Measurements from ENCODE around the gene FER. TPM values are rescaled to one million over a fixed set of nuclear protein-coding genes. Genes with fewer than 3 reads are reported as not detected.

Gene FER
- total RNA-seq, 1 experiment from 2014 or later: 16.4 TPM

DNA sequence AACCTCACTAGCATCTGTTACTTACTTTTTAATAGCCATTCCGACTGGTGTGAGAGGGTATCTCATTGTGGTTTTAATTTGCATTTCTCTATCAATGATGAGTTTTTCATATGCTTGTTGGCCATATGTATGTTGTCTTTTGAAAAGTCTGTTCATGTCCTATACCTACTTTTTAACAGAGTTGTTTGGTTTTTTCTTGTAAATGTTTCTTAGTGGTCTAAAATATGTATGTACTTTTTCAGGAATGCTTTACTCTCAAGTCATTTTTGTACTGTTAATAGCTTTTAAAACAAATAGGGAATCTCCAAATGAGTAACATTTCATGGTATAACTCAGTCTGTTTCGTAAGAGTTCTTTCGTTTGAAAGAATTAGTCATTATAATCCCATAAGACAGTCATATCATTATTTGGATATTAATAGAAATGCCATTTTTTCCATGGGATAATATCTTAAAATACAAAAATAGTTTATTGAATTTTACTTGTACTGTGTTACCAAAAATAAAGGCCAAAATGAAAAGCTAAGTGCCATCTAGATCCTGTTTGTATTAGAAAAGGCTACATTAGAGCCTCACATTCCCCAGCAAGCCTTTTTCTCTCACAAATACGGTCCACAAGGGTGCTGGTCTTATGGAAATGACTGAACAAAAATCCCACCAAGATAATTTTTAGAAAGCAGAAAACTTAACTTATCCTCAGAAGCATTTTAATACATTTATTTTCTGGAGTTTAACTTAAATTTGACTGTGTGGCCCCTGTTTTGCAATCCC lies 414.4 kb downstream of the FER start:
- TF ChIP-seq CTCF (conservative IDR thresholded peaks at IDR 0.05; ENCODE audit: low read depth, low read length) (no peak), EZH2 (IDR thresholded peaks at IDR 0.05; ENCODE audit: borderline replicate concordance, low read depth, low read length, poor library complexity, severe bottlenecking) (no peak)
- DNase-seq (ENCODE audit: low spot score): no peak
- Histone ChIP-seq H3K36me3 (ENCODE audit: insufficient read depth, low read length, poor library complexity, severe bottlenecking) (no peaks in the 10 kb centered on the region), H3K27ac (ENCODE audit: low read depth, low read length, poor library complexity, severe bottlenecking) (no peak overlapping the region), H3K4me1 (ENCODE audit: insufficient read depth, low read length, poor library complexity, severe bottlenecking) (peaks cover 1% of the 10 kb centered on the region), H3K4me3 (ENCODE audit: low read depth, low read length, poor library complexity, severe bottlenecking) (no peak overlapping the region), H3K27me3 (replicated peaks; ENCODE audit: insufficient read depth, low read depth, low read length, poor library complexity) (no peaks in the 10 kb centered on the region), H3K9me3 (ENCODE audit: low read depth, low read length, poor library complexity, severe bottlenecking) (no peaks in the 10 kb centered on the region)
- intact Hi-C loops (cut with micrococcal nuclease; ENCODE audit: unreplicated experiment): no loop called here
- ChIA-PET POLR2A (ENCODE audit: low non-redundant PET) (no interaction called here), CTCF (no interaction called here)
- BruUV-seq (replicated peaks): no TSS peak

DNA sequence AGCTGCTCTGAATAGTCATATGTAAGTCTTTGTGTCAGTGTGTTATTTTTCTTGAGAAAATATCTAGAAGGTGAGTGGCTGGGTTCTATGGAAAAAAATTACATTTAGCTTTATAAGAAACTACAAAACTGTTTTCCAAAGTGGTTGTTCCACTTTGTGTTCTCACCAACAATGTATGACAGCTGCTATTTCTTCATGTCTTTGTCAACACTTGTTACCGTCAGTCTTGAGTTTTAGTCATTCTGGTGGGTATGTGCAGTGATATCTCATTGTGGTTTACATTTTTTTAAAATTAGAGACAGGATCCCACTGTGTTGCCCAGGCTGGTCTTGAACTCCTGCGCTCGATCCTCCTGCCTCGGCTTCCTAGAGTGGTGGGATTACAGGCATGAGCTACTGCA lies 415.6 kb downstream of the FER start:
- H3K9me3 ChIP-seq (ENCODE audit: low read depth, low read length, poor library complexity, severe bottlenecking): no peaks in the 10 kb centered on the region
- H3K36me3 ChIP-seq (ENCODE audit: insufficient read depth, low read length, poor library complexity, severe bottlenecking): no peaks in the 10 kb centered on the region
- H3K4me3 ChIP-seq (ENCODE audit: low read depth, low read length, poor library complexity, severe bottlenecking): no peak overlapping the region
- peaks cover 14% of the 10 kb centered on the region for H3K4me1 ChIP-seq (ENCODE audit: insufficient read depth, low read length, poor library complexity, severe bottlenecking)
- DNase-seq (ENCODE audit: low spot score): no peak
- intact Hi-C loops (cut with micrococcal nuclease; ENCODE audit: unreplicated experiment): no loop called here
- H3K27ac ChIP-seq (ENCODE audit: low read depth, low read length, poor library complexity, severe bottlenecking): no peak overlapping the region
- no peak for TF ChIP-seq CTCF (conservative IDR thresholded peaks at IDR 0.05; ENCODE audit: low read depth, low read length)
- ChIA-PET POLR2A (ENCODE audit: low non-redundant PET) (no interaction called here), CTCF (no interaction called here)
- no TSS peak for BruUV-seq (replicated peaks)
- no peaks in the 10 kb centered on the region for H3K27me3 ChIP-seq (replicated peaks; ENCODE audit: insufficient read depth, low read depth, low read length, poor library complexity)

GRCh38 chr5:109164001-109164400 lies 416.3 kb downstream of the FER start:
- peaks cover 20% of the 10 kb centered on the region for H3K4me1 ChIP-seq (ENCODE audit: insufficient read depth, low read length, poor library complexity, severe bottlenecking)
- H3K27ac ChIP-seq (ENCODE audit: low read depth, low read length, poor library complexity, severe bottlenecking): no peak overlapping the region
- H3K27me3 ChIP-seq (replicated peaks; ENCODE audit: insufficient read depth, low read depth, low read length, poor library complexity): no peaks in the 10 kb centered on the region
- DNase-seq (ENCODE audit: low spot score): no peak
- ChIA-PET CTCF (no interaction called here), POLR2A (ENCODE audit: low non-redundant PET) (no interaction called here)
- no TSS peak for BruUV-seq (replicated peaks)
- intact Hi-C loops (cut with micrococcal nuclease; ENCODE audit: unreplicated experiment): no loop called here
- H3K36me3 ChIP-seq (ENCODE audit: insufficient read depth, low read length, poor library complexity, severe bottlenecking): no peaks in the 10 kb centered on the region
- TF ChIP-seq EZH2 (IDR thresholded peaks at IDR 0.05; ENCODE audit: borderline replicate concordance, low read depth, low read length, poor library complexity, severe bottlenecking) (no peak), CTCF (conservative IDR thresholded peaks at IDR 0.05; ENCODE audit: low read depth, low read length) (no peak)
- no peak overlapping the region for H3K4me3 ChIP-seq (ENCODE audit: low read depth, low read length, poor library complexity, severe bottlenecking)
- H3K9me3 ChIP-seq (ENCODE audit: low read depth, low read length, poor library complexity, severe bottlenecking): no peaks in the 10 kb centered on the region

Data from A673 (cell line).